ENCODE measurements around the gene AKR1C4. TPM values are rescaled to one million over a fixed set of nuclear protein-coding genes. Genes with fewer than 3 reads are reported as not detected.

Gene AKR1C4
- total RNA-seq, 4 donors from 2014 or later: not detected

DNA sequence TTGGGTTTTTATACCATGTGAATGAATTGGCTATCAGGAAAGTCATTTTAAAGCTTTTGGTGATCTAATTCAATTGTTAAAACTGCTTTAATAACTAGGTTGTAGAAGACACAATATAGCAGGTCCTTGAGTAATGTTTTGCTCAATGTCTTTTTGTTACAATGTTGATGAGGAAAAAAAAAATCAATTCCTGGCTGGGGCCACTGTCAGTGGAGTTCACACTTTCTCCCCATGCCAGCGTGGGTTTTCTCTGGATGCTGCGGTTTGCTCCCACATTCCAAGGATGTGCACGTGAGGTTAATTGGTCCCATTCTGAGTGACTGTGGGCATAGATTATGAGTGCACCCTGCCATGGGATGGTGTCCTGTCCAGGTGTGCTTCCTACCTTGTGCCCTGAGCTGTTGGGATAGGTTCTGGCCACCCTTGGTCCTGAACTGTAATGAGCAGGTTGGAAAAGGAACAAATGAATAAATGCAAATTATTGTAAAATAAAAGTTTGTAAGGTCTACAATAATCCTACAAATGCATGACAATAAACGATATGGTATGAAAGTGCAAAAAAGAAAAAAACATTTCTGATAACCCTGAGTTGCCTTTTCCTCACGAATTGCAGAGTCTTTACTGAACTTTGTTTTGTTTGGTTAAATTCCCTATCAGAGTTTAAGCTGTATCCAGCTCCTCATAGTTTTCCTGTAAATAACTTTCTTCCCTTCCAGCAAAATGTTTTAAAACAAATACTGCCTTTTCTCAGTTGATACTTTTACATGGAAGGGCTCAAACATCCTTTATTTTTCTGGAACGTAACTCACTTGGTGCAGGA, 62.7 kb downstream of the AKR1C4 start:
- Histone ChIP-seq H3K4me3 (no peak overlapping the region), H3K36me3 (no peaks in the 10 kb centered on the region), H3K27me3 (no peaks in the 10 kb centered on the region), H3K27ac (no peak overlapping the region), H3K4me1 (no peaks in the 10 kb centered on the region), H3K9me3 (no peaks in the 10 kb centered on the region)
- TF ChIP-seq POLR2A (IDR thresholded peaks at IDR 0.05) (no peak), POLR2AphosphoS5 (IDR thresholded peaks at IDR 0.05) (no peak), EP300 (IDR thresholded peaks at IDR 0.05) (no peak)
- TF ChIP-seq, protein P1, sequence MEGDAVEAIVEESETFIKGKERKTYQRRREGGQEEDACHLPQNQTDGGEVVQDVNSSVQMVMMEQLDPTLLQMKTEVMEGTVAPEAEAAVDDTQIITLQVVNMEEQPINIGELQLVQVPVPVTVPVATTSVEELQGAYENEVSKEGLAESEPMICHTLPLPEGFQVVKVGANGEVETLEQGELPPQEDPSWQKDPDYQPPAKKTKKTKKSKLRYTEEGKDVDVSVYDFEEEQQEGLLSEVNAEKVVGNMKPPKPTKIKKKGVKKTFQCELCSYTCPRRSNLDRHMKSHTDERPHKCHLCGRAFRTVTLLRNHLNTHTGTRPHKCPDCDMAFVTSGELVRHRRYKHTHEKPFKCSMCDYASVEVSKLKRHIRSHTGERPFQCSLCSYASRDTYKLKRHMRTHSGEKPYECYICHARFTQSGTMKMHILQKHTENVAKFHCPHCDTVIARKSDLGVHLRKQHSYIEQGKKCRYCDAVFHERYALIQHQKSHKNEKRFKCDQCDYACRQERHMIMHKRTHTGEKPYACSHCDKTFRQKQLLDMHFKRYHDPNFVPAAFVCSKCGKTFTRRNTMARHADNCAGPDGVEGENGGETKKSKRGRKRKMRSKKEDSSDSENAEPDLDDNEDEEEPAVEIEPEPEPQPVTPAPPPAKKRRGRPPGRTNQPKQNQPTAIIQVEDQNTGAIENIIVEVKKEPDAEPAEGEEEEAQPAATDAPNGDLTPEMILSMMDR (IDR thresholded peaks at IDR 0.05): no peak
- no peak for ATAC-seq
- WGBS, 2 donors (ENCODE audit: low coverage in 1 of 2): 71 to 73% methylated on average over 6 of the region's 6 CpGs

DNA sequence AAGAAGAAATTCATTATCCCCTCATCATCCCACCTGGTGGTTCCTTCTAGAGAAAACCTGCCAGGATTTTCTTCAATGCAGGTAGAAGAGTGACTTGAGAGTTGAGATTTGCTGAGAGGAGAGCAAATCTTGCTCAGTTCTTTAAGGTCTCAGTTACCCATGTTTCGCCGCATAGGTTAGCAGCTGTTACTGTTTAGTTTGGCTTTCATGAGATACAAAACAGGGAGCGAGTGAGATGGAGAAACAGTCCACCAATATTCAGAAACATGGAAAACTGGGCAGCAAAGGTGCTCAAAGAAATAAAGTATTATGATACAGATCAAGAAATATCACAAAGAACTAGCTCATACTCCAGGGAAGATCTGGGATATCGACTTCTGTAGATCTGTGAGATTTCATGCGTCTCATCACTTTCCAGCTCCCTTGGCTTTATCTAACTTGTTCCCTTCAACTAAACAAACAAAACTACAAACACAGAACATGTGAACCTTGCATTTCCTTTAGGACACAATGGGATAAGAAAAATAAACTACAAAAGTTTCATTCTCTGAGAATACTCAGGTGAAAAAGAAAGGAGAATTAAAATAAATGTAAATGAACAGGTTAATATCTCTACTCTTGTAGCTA, 63.4 kb downstream of the AKR1C4 start:
- Histone ChIP-seq H3K4me3 (no peak overlapping the region), H3K4me1 (no peaks in the 10 kb centered on the region), H3K36me3 (no peaks in the 10 kb centered on the region), H3K27ac (no peak overlapping the region), H3K27me3 (no peaks in the 10 kb centered on the region), H3K9me3 (no peaks in the 10 kb centered on the region)
- TF ChIP-seq EP300 (IDR thresholded peaks at IDR 0.05) (no peak), POLR2A (IDR thresholded peaks at IDR 0.05) (no peak), POLR2AphosphoS5 (IDR thresholded peaks at IDR 0.05) (no peak)
- ATAC-seq: no peak
- 68 to 74% methylated on average over 2 to 5 of the region's 5 CpGs for WGBS, 2 donors (ENCODE audit: low coverage in 1 of 2)

- 100% methylated on average over 1 of the region's 3 CpGs for WGBS, 2 donors (ENCODE audit: low coverage in 1 of 2)
- Histone ChIP-seq H3K9me3 (no peaks in the 10 kb centered on the region), H3K27me3 (no peaks in the 10 kb centered on the region), H3K36me3 (no peaks in the 10 kb centered on the region), H3K27ac (no peak overlapping the region), H3K4me3 (no peak overlapping the region), H3K4me1 (no peaks in the 10 kb centered on the region)
- no peak for ATAC-seq
- TF ChIP-seq, protein P1 (IDR thresholded peaks at IDR 0.05): no peak
- TF ChIP-seq EP300 (IDR thresholded peaks at IDR 0.05) (no peak), POLR2A (IDR thresholded peaks at IDR 0.05) (no peak), POLR2AphosphoS5 (IDR thresholded peaks at IDR 0.05) (no peak)
Measured at GRCh38 chr10:5260828-5261227, 64.2 kb downstream of the AKR1C4 start.

DNA sequence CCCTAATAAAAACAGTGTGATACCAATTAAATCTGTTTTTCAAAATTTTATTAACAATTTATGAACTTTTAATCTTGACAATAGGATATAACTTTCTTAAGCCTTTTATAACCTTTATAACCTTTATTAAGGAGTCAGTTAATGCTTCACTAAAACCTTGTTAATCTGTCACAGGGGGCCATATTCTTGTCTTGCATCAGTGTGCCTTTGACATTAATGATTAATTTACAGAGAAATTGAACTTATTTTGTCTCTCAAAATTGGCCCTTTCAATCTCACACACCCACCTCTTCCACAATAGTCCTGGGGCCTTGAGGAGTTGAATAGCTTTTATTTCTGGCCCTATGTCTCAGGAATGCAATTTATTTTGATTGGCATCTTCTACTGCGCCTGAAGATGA, 68.5 kb downstream of the AKR1C4 start:
- WGBS, 2 donors (ENCODE audit: low coverage in 1 of 2): 75 to 82% methylated on average over 1 of the region's 1 CpG
- H3K36me3 ChIP-seq: no peaks in the 10 kb centered on the region
- H3K9me3 ChIP-seq: peaks cover 0 to 15% (median 0%) of the 10 kb centered on the region in 3 donors
- H3K27ac ChIP-seq: no peak overlapping the region
- H3K27me3 ChIP-seq: no peaks in the 10 kb centered on the region
- TF ChIP-seq POLR2A (IDR thresholded peaks at IDR 0.05): no peak
- no peak for TF ChIP-seq EP300 (IDR thresholded peaks at IDR 0.05)
- no peak for TF ChIP-seq POLR2AphosphoS5 (IDR thresholded peaks at IDR 0.05)
- TF ChIP-seq, protein P1 (IDR thresholded peaks at IDR 0.05): no peak
- no peak for ATAC-seq
- H3K4me1 ChIP-seq: no peaks in the 10 kb centered on the region
- no peak overlapping the region for H3K4me3 ChIP-seq

GRCh38 chr10:5266351-5266750, 69.7 kb downstream of the AKR1C4 start:
- Histone ChIP-seq H3K27ac (no peak overlapping the region), H3K36me3 (no peaks in the 10 kb centered on the region), H3K9me3 (peaks cover 0 to 15% (median 0%) of the 10 kb centered on the region in 3 donors), H3K4me3 (no peak overlapping the region), H3K4me1 (no peaks in the 10 kb centered on the region), H3K27me3 (no peaks in the 10 kb centered on the region)
- WGBS, 2 donors (ENCODE audit: low coverage in 1 of 2): 50% methylated on average over 1 of the region's 1 CpG
- ATAC-seq: no peak
- TF ChIP-seq POLR2A (IDR thresholded peaks at IDR 0.05): no peak
- TF ChIP-seq, protein P1 (IDR thresholded peaks at IDR 0.05): no peak
- no peak for TF ChIP-seq EP300 (IDR thresholded peaks at IDR 0.05)

Data from gastroesophageal sphincter (tissue), 4 donors.